Limb (tissue), 2 donors: Measurements from ENCODE around the gene ATG7.
A peak's percentile ranks its signal among the peaks of the same experiment; 100 is the strongest.
"Not testable (repeated sequence)": the region's sequence is repeated elsewhere in the genome, so short reads cannot be mapped to it uniquely, and the experiment has no call there.

Experiments
- DNase-seq, 2 donors: peaks; one replicate each; pipeline ENCODE4 v3.0.0-alpha.2; 2016; ENCODE audit errors: extremely low spot score in 2 of 2

ATG7 gene

GRCh38 chr3:11297126-11297525 lies 24.9 kb downstream of the ATG7 start:
- DNase-seq = no peak

GRCh38 chr3:11300970-11301369 lies 28.8 kb downstream of the ATG7 start:
- DNase-seq = no peak

- DNase-seq = no peak
Observed at GRCh38 chr3:11302444-11302843, 30.2 kb downstream of the ATG7 start.

- DNase-seq = no peak
Observed at GRCh38 chr3:11304175-11304574, 32.0 kb downstream of the ATG7 start.

- no peak for DNase-seq
Observed at GRCh38 chr3:11305509-11305908, 33.3 kb downstream of the ATG7 start.

GRCh38 chr3:11306817-11307589 lies 34.8 kb downstream of the ATG7 start:
- no peak for DNase-seq

GRCh38 chr3:11307830-11308432 lies 35.7 kb downstream of the ATG7 start:
- no peak for DNase-seq

- DNase-seq = no peak
Observed at GRCh38 chr3:11310258-11310657, 38.1 kb downstream of the ATG7 start.

GRCh38 chr3:11312166-11312565 lies 40.0 kb downstream of the ATG7 start:
- no peak for DNase-seq

- DNase-seq = no peak
Observed at GRCh38 chr3:11317300-11317699, 45.1 kb downstream of the ATG7 start.

- no peak for DNase-seq
Observed at GRCh38 chr3:11322931-11323330, 50.7 kb downstream of the ATG7 start.

GRCh38 chr3:11323813-11324212 lies 51.6 kb downstream of the ATG7 start:
- DNase-seq = no peak

- DNase-seq = no peak
Observed at GRCh38 chr3:11327619-11328018, 55.4 kb downstream of the ATG7 start.

- no peak for DNase-seq
Observed at GRCh38 chr3:11328196-11328945, 56.2 kb downstream of the ATG7 start.

GRCh38 chr3:11329777-11330176 lies 57.6 kb downstream of the ATG7 start:
- no peak for DNase-seq

GRCh38 chr3:11331101-11331500 lies 58.9 kb downstream of the ATG7 start:
- no peak for DNase-seq

GRCh38 chr3:11335056-11335608 lies 62.9 kb downstream of the ATG7 start:
- DNase-seq = peak in 1 of 2 donors; percentile 86

GRCh38 chr3:11339541-11339940 lies 67.3 kb downstream of the ATG7 start:
- no peak for DNase-seq

- no peak for DNase-seq
Observed at GRCh38 chr3:11346416-11346815, 74.2 kb downstream of the ATG7 start.

GRCh38 chr3:11348877-11349276 lies 76.7 kb downstream of the ATG7 start:
- DNase-seq = not testable (repeated sequence)

- DNase-seq = no peak
Observed at GRCh38 chr3:11349446-11349845, 77.2 kb downstream of the ATG7 start.

GRCh38 chr3:11350374-11350773 lies 78.2 kb downstream of the ATG7 start:
- DNase-seq = no peak
